Left renal cortex interstitium (tissue), 4 donors: ENCODE data around the gene CLEC2A. TPM values are rescaled to one million over a fixed set of nuclear protein-coding genes. Genes with fewer than 3 reads are reported as not detected.
"Not testable (repeated sequence)": the region's sequence is repeated elsewhere in the genome, so short reads cannot be mapped to it uniquely, and the experiment has no call there.

Source experiments
- DNase-seq, 4 donors: peaks; one replicate each; pipeline ENCODE4 v3.0.0-alpha.2; 2013; ENCODE audit warnings: low read depth in 4 of 4, low spot score in 2 of 4, missing footprints in 1 of 4
- polyA plus RNA-seq, 4 donors: library from polyadenylated mRNA; unstranded; fragments of 120-200 nt; gene quantifications; one replicate each; pipeline ENCODE4 v1.2.1, GENCODE V29; 2013; ENCODE audit not compliant: insufficient read length in 4 of 4

CLEC2A gene
- polyA plus RNA-seq, 4 donors, result not detected

DNA sequence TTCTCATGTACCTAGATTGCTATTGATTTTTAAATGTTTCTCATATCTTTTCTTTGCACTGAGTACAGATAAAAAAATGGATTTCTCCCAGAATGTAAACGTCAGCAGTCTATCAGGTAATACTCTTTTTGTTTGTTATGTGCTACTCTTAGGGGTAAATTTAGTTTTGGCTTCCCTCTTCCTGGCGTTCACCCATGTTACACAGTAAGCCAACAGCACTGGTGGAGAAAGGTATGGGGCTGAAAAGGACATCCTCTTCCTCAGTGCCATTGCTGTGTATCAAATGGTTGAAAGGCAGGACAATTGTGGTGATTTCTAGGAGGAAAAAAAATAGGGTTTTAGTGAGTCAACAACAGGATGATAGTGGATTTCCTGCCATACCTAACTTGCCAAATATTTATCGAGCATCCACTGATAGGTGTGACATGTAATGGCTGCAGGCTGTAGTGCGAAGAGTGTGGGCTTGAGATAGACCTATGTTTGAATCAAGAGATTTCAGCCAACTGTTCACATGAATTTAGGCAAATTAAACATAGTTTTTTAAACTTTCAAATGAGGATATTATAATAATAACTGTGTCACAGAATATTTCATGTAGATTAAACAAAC is 43.4 kb downstream of the CLEC2A start:
- no peak for DNase-seq

DNA sequence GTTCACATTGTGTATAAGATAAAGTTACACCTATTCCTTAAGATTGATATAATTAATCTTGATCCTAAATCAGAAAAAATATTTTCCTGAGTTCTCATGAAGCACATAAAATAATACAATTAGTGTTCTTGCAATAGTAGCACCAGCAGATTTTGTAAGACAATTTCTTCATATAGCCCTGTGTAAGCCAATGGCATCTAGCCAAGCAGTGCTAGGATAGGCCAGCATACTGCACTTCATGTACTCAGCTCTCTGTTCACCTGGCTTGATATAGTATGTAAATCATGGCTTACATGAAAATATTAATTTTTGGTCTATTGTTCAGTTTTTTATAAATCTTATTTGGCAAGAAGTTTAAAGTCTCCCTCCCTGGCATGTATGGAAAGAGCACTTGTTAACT is 49.0 kb downstream of the CLEC2A start:
- DNase-seq, result no peak

DNA sequence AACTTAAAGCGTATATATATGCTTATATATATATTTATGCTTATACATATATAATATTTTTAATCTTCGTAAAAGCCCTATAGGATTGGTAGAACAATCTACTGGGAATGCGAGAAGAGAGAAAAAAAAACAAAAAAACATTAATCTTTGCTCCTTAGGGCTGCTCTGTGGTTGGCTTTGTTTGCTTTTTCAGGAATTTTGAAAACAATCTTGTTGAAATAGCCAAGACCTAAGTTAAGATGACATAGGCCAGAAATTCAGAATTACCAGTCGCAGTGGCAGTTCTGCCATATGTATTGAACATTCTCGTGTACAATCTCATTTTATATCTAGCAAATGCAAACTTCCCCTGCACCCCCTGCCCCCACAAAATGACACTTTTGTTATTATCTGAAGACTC is 50.2 kb downstream of the CLEC2A start:
- no peak for DNase-seq

DNA sequence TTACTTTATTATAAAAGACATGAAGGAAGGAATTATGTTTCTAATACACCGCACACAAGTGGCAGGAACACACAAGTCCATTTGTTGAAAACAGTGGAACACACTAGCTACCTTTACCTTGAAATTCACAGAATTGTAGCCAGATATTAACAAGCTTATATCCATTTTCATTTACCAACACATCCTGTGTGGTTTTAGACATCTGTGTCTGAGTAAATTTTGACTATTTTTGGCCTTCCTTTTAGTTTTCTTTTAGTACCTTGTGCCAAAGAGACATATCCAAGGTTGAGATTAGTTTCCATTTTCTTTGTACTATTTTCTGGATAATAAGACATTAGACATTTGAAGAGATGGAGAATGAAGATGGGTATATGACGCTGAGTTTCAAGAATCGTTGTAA is 50.9 kb downstream of the CLEC2A start, which contains the start of gene KLRF2:
Gene KLRF2, plus strand, starts transcription at position 244 of the 400 bp plus-strand sequence. Its CDS starts 107 bp downstream, at position 351.
- no peak for DNase-seq

DNA sequence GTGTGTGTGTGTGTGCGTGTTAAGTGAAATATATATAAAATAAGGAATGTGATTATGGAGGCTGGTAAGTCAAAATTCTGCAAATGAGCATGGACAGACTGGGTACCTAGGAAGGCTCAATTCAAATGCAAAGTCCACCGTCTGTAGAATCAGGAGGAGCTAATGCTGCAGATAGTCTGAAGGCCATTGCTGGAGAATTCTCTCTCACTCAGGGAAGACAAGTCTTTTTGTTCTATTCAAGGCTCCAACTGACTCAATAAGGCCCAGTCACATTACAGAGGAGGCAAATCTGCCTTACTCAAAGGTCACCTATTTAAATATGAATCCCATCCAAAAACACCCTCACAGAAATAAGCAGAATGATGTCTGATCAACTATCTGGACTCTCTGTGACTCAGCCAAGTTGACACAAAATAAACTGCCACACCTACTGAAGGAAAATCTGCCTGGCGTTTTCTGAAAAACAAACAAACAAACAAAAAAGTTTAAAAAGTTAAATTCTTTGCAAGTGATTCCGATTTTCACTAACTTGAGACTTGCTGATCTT is 51.6 kb downstream of the CLEC2A start:
- DNase-seq, result no peak

DNA sequence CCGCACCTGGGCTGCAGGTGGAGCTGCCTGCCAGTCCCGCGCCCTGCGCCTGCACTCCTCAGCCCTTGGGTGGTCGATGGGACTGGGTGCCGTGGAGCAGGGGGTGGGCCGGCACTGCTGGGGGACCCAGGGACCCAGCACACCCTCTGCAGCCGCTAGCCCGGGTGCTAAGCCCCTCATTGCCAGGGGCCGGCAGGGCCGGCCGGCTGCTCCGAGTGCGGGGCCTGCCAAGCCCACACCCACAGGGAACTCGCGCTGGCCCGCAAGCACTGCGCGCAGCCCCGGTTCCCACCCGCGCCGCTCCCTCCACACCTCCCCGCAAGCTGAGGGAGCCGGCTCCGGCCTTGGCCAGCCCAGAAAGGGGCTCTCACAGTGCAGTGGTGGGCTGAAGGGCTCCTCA is 56.0 kb downstream of the CLEC2A start:
- not testable (repeated sequence) for DNase-seq

DNA sequence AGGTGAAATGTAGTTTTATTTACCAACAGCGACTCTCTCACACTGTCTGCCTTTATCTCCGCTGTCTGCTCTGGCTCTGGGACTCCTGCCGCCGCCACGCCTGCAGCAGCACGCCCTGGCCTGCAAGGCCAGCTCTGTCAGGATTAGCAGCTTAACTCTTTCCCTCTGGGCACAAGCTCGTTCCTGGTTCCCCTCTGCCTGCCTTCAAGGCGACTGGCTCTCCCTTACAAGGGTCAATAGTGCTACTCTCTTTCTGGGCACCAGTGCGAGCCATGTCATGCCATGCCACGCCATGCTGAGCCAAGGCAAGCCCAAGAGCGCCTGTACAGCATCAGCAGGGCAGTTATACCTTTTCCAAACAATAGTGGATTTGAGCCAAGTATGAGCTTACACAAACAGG is 59.4 kb downstream of the CLEC2A start:
- DNase-seq, result no peak

DNA sequence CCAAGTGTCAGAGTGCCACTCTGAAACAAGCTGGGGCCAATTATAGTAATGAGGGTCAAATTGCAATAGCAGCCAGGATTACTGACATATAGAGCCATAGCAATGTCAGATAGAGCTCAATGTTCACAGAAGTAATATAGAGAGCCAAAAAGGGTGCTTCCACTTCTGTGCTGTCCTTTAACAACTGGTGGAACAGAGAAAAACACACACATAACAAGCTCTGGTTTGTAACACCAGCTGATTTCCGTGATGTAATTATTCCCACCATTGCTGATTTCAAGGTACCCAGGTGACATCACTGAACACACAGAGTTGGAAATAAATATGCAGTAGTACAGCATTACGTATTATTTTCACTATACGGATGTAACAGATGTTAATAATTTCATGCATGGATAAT is 60.0 kb downstream of the CLEC2A start:
- DNase-seq, result no peak

DNA sequence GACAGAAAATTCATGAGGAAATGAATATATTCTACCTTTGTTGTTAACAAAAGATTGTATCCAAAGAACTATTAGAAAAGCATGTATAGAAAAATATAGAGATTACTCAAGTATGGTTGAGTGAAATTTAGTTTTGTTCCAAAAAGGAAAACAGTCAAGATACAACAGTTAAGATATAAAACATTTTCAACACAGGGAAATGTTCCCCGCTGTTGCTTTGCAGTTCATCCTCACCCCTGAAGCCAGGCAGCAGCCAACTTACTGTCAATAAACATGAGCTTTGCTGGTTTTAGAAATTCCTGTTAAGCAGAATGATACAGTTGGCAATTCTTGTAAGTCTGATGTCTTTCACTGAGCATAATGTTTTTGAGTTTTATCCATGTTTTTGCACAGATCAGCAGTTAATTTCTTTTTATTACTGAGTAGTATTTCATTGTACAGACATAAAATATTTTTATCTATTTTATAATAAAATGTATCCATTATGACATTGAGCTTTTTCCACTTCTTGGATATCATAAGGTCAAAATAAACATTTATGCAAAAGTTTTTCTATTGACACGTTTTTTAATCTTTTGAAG is 61.8 kb downstream of the CLEC2A start:
- DNase-seq, result no peak

DNA sequence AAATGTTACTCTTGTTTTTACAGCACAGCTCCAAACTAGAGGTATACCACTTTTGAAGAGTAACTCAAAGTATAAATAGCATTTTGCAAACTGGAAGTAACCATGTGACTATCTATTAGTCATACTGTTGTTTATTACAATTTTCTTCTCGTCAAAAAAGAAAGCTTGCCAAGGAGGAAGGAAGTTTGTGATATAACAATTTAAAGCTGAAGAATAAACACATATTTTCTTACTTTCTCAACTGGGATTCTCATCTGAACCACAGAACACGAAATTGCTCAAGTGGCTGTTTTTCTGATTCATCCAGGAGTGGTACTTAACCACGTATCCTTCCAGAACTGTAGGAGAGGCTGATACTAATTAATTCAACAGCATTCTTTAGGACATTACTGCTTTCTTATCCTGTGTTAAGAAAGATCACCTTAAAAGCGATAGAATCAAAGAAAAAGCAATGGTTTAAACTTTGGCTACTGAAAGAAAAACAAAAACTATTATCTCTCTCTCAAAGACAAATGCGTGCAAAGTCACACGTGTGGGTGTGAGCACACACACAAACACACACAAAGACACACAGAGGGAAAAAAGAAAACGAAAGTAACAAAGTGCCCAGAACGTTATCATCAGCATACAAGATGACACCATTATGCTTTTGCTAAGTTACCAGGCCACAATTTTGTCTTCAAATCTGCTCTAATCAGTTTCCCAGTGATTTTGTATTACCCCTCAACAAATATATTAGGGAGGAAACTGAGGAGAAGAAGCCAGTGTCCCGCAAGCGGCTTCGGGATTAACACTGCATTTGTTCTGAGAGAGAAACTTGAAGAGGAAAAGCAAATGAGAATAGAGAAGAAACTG is 62.6 kb downstream of the CLEC2A start, which contains the start of gene CLEC2B:
Gene CLEC2B, minus strand, starts transcription at position 48 of the 855 bp plus-strand sequence.
- peak in 1 of 4 donors; percentile 2 for DNase-seq

DNA sequence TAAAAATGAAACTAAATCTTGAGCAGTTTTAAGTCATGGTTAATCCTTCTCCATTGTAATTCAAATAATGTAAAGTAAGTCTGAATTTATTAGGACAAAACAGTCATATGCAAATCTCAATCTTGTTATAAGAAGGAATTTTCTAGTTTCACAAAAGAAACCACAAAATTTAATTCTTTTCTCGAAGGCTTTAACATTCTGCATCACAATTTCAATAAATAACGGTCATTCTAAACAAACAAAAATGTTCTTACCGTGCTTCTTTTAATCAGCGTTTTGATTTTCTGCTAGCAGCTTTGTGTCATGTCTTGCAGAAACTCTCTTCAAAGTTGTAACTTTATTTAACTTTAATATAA is 63.2 kb downstream of the CLEC2A start:
- no peak for DNase-seq

DNA sequence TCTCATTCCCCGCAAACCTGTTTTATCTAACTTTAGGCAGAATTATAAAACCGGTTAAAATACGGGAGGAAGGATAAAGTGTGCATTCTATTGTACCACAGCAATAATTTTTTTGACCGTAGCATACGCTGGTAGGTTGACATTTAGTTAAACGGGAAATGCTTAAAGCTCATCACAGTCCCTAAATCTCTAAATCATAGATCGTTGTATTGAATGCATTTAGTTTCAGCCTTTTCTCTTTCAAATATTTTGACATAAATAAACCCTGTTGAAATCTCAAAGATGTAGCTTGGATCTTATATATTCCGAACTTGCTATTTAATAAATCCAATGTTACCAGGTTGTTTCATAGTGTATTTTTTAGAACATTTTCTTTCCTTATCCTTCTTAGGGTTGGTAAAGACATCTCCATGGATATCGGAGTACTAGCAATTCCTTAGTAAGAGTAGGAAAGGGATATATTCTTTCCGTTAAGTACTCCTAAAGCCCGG is 63.8 kb downstream of the CLEC2A start:
- DNase-seq, result no peak

DNA sequence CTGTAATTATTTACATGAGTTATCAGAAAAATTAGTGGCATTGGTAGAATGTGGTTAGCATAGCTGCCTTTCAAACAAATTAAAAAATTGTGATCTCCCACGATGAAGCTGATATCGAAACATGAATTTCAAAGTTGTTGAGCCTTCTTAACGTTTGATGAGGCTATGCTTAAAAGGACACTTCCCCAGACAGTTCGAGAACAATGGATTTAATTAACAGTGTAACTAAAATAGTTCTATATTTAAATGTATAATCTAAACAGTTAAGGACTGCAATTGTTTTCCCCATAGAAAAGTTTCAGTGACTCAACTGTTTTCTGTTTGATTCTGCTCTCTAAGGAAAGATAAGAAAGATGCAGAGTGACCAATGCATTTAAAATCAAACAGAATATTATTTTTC is 64.6 kb downstream of the CLEC2A start:
- no peak for DNase-seq

DNA sequence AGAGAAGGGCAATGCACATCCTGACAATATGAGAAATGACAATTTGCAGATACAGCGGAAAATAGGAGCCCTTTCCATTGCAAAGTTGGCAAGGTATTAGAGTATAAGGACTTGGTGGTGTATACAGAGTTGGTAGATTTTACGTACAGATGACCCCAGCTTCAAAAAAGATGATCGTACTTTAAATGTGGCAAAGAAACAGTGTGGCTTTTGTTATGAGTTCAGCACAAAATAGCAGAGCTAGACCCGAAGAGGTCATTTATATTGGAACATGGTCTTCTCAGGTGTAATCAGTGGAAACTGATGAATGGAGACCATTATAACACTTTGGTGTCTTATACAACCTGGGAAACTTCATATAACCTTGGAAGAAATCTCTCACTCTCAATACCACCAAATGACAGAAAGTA is 65.3 kb downstream of the CLEC2A start:
- no peak for DNase-seq

DNA sequence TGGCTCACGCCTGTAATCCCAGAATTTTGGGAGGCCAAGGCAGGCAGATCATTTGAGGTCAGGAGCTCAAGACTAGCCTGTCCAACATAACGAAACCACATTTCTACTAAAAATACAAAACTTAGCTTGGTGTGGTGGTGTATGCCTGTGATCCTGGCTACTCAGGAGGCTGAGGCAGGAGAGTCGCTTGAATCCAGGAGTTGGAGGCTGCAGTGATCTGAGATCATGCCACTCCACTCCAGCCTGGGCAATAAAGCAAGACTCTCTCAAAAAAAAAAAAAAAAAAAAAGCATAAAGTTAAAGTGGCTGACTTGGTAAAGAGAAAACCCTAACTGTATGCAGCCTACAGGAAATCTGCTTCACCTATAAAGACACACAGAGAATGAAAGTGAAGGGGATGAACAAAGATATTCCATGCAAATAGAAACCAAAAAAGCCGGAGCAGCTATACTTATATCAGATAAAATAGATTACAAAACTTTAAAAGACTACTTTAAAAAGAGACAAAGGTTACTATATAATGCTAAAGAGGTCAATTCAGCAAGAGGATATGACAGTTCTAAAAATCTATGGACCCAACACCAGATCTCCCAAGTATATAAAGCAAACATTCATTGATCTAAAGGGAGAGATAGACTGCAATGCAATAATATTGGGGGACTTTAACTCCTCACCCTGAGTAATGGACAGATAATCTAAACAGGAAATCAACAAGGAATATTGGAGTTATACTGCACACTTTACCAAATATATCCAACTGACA is 67.1 kb downstream of the CLEC2A start:
- no peak for DNase-seq

Other genes with a start within 250 kb of the CLEC2A start
- under 1 TPM in 3 of 4 donors, not detected in 1; 0.19 to 0.47 (median 0.38) TPM for gene CLECL1, start 199.3 kb downstream of the CLEC2A start, polyA plus RNA-seq
- 1 to 10 TPM; 1.2 to 3.7 (median 1.6) TPM for gene CD69, start 171.5 kb downstream of the CLEC2A start, polyA plus RNA-seq
- 1 to 10 TPM in 1 of 4 donors, under 1 TPM in 3; 0.66 to 1.5 (median 0.72) TPM for gene KLRF1, start 104.9 kb downstream of the CLEC2A start, polyA plus RNA-seq
- gene CLEC2B, start 63.0 kb downstream of the CLEC2A start, polyA plus RNA-seq, result 1 to 10 TPM; 2.5 to 4.2 (median 3.0) TPM
- gene KLRF2, start 50.9 kb downstream of the CLEC2A start, polyA plus RNA-seq, result not detected
- under 1 TPM; 0.71 to 0.85 (median 0.82) TPM for gene CLEC12A, start 39.0 kb upstream of the CLEC2A start, polyA plus RNA-seq
- gene CLEC1B, start 66.8 kb upstream of the CLEC2A start, polyA plus RNA-seq, result 1 to 10 TPM in 3 of 4 donors, under 1 TPM in 1; 0.87 to 2.0 (median 1.3) TPM
- under 1 TPM in 1 of 4 donors, not detected in 3; 0.08 TPM for gene CLEC12B, start 78.3 kb upstream of the CLEC2A start, polyA plus RNA-seq
- gene CLEC9A, start 98.3 kb upstream of the CLEC2A start, polyA plus RNA-seq, result under 1 TPM; 0.25 to 0.56 (median 0.54) TPM
- 1 to 10 TPM; 2.7 to 4.0 (median 3.2) TPM for gene CLEC1A, start 166.6 kb upstream of the CLEC2A start, polyA plus RNA-seq
- gene CLEC7A, start 197.8 kb upstream of the CLEC2A start, polyA plus RNA-seq, result 1 to 10 TPM; 1.4 to 3.6 (median 2.4) TPM
- 1 to 10 TPM in 3 of 4 donors, under 1 TPM in 1; 0.46 to 2.7 (median 1.1) TPM for gene OLR1, start 239.8 kb upstream of the CLEC2A start, polyA plus RNA-seq
- gene TMEM52B, start 246.7 kb upstream of the CLEC2A start, polyA plus RNA-seq, result 100 to 1,000 TPM; 134 to 169 (median 165) TPM